Measurements from ENCODE around the gene C16orf46. TPM values are rescaled to one million over a fixed set of nuclear protein-coding genes. Genes with fewer than 3 reads are reported as not detected.

The C16orf46 gene
- total and polyA plus RNA-seq, 2 of the 4 experiments (the other 2 are of a cell fraction) = 0.27 to 0.72 TPM

DNA sequence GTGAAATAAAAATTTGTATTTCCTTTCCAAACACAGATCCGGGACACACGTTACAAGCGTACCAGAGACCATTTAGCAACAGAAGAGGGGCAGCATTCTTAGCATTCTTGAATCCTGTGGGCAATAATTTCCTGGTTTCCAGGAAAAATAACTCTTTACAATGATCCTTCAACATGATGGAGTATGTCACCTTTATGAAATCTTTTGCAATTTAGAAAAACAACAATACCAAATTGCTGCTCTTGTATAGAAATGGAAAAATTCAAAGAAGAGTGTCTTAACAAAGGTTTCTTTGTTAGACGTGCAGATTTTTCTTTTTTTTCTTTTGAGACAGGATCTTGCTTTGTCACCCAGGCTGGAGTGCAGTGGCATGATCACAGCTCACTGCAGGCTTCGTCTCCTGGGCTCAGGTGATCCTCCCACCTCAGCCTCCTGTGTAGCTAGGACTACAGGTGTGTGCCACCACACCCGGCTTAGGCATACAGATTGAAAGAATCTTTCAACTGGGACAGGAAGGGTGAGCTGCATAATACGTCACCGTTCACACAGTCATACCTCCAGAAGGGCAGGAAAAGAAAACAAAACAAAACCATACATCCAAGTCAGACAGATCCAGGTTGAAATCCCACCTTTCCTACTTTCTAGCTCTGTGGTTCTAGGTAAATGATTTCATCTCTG lies 29.9 kb upstream of the C16orf46 start:
- ChIA-PET CTCF (no interaction called here), POLR2A (ENCODE audit: unreplicated experiment) (no interaction called here)
- H3K4me3 ChIP-seq (ENCODE audit: insufficient read depth, low read depth, low read length) = no peak overlapping the region
- no peaks in the 10 kb centered on the region for H4K20me1 ChIP-seq (ENCODE audit: insufficient read depth, low read length)
- H3K36me3 ChIP-seq (ENCODE audit: control insufficient read depth, insufficient read depth, low read length) = no peaks in the 10 kb centered on the region
- no peaks in the 10 kb centered on the region; the same call in none of the 2 replicates for H3K27me3 ChIP-seq (ENCODE audit: control insufficient read depth, insufficient read depth, low read length)
- no peak overlapping the region for H3K4ac ChIP-seq (ENCODE audit: low read depth, low read length)
- H2BK120ac ChIP-seq (ENCODE audit: low read depth, low read length) = no peak overlapping the region
- no peak overlapping the region for H3K9ac ChIP-seq (ENCODE audit: low read depth, low read length)
- H3K79me1 ChIP-seq (ENCODE audit: low read depth in 1 of 2, low read length in 2 of 2) = no peaks in the 10 kb centered on the region
- DNase-seq (no peak), ATAC-seq (ENCODE audit: low read depth) (no peak)
- H2AK5ac ChIP-seq (ENCODE audit: low read depth, low read length) = no peak overlapping the region
- dilution Hi-C loops (cut with HindIII; ENCODE audit: low sequenced_read_pairs, unreplicated experiment) = no loop called here
- no peak overlapping the region for H3K23ac ChIP-seq (ENCODE audit: low read depth, low read length)
- no TSS peak for BruUV-seq (replicated peaks)
- no peaks in the 10 kb centered on the region for H3K9me3 ChIP-seq (ENCODE audit: control insufficient read depth, insufficient read depth, low read length)
- no peak overlapping the region for H3K27ac ChIP-seq (ENCODE audit: insufficient read depth, low read length)
- WGBS, 2 experiments (ENCODE audit: extremely low coverage in 2 of 2, insufficient read length in 1 of 2) = 67% methylated on average over 1 of the region's 8 CpGs; no CpG with 5 or more reads in 1 of the 2 experiments
- no peak overlapping the region for H2BK15ac ChIP-seq (ENCODE audit: low read depth, low read length)
- TF ChIP-seq NFE2L2 (IDR thresholded peaks at IDR 0.05; ENCODE audit: low read depth, low read length) = no peak
- TF ChIP-seq MAZ (IDR thresholded peaks at IDR 0.05; ENCODE audit: borderline replicate concordance, low read depth, low read length) = no peak
- TF ChIP-seq, protein P1, sequence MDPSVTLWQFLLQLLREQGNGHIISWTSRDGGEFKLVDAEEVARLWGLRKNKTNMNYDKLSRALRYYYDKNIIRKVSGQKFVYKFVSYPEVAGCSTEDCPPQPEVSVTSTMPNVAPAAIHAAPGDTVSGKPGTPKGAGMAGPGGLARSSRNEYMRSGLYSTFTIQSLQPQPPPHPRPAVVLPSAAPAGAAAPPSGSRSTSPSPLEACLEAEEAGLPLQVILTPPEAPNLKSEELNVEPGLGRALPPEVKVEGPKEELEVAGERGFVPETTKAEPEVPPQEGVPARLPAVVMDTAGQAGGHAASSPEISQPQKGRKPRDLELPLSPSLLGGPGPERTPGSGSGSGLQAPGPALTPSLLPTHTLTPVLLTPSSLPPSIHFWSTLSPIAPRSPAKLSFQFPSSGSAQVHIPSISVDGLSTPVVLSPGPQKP (IDR thresholded peaks at IDR 0.05; ENCODE audit: borderline replicate concordance, low read depth, low read length) = no peak
- TF ChIP-seq POLR2A (IDR thresholded peaks at IDR 0.05; ENCODE audit: low read depth, low read length) = no peak
- TF ChIP-seq, protein P2, sequence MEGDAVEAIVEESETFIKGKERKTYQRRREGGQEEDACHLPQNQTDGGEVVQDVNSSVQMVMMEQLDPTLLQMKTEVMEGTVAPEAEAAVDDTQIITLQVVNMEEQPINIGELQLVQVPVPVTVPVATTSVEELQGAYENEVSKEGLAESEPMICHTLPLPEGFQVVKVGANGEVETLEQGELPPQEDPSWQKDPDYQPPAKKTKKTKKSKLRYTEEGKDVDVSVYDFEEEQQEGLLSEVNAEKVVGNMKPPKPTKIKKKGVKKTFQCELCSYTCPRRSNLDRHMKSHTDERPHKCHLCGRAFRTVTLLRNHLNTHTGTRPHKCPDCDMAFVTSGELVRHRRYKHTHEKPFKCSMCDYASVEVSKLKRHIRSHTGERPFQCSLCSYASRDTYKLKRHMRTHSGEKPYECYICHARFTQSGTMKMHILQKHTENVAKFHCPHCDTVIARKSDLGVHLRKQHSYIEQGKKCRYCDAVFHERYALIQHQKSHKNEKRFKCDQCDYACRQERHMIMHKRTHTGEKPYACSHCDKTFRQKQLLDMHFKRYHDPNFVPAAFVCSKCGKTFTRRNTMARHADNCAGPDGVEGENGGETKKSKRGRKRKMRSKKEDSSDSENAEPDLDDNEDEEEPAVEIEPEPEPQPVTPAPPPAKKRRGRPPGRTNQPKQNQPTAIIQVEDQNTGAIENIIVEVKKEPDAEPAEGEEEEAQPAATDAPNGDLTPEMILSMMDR (conservative IDR thresholded peaks at IDR 0.05; ENCODE audit: low read depth, low read length) = no peak
- no peak for TF ChIP-seq CHD1 (IDR thresholded peaks at IDR 0.05; ENCODE audit: low read depth, low read length)
- no peak for TF ChIP-seq SMC3 (IDR thresholded peaks at IDR 0.05; ENCODE audit: low read depth, low read length)
- TF ChIP-seq CEBPB (IDR thresholded peaks at IDR 0.05; ENCODE audit: low read depth, low read length) = no peak
- no peak for TF ChIP-seq BHLHE40 (IDR thresholded peaks at IDR 0.05; ENCODE audit: low read depth, low read length)
- TF ChIP-seq RCOR1 (IDR thresholded peaks at IDR 0.05; ENCODE audit: insufficient replicate concordance, low read length) = no peak
- no peak for TF ChIP-seq RFX5 (IDR thresholded peaks at IDR 0.05; ENCODE audit: low read depth, low read length)
- TF ChIP-seq RAD21 (IDR thresholded peaks at IDR 0.05; ENCODE audit: low read length) = no peak
- no peak for TF ChIP-seq FOS (IDR thresholded peaks at IDR 0.05; ENCODE audit: low read depth, low read length)
- TF ChIP-seq MXI1 (IDR thresholded peaks at IDR 0.05; ENCODE audit: borderline replicate concordance, low read depth, low read length) = no peak
- no peak for TF ChIP-seq MAFK (IDR thresholded peaks at IDR 0.05; ENCODE audit: low read depth, low read length)
- TF ChIP-seq, protein P3, sequence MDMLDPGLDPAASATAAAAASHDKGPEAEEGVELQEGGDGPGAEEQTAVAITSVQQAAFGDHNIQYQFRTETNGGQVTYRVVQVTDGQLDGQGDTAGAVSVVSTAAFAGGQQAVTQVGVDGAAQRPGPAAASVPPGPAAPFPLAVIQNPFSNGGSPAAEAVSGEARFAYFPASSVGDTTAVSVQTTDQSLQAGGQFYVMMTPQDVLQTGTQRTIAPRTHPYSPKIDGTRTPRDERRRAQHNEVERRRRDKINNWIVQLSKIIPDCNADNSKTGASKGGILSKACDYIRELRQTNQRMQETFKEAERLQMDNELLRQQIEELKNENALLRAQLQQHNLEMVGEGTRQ (IDR thresholded peaks at IDR 0.05; ENCODE audit: low read depth, low read length) = no peak
- H3K56ac ChIP-seq (ENCODE audit: extremely low read depth, insufficient read depth, low read length) = no peak overlapping the region
- H3K14ac ChIP-seq (replicated peaks; ENCODE audit: low read depth, low read length) = no peak overlapping the region
- H2AK9ac ChIP-seq (replicated peaks; ENCODE audit: low read depth, low read length, poor library complexity) = no peak overlapping the region
- H3K18ac ChIP-seq (ENCODE audit: low read depth, low read length) = no peak overlapping the region
- no peak overlapping the region for H4K5ac ChIP-seq (ENCODE audit: low read depth, low read length)
- no peak overlapping the region for H2BK20ac ChIP-seq (ENCODE audit: low read depth, low read length)
- H2BK5ac ChIP-seq (ENCODE audit: low read depth, low read length, poor library complexity, severe bottlenecking) = no peak overlapping the region
- no peak overlapping the region for H4K8ac ChIP-seq (ENCODE audit: low read depth in 2 of 2, low read length in 2 of 2)
- no peaks in the 10 kb centered on the region for H3K4me1 ChIP-seq (ENCODE audit: control insufficient read depth, insufficient read depth, low read length)
- H4K91ac ChIP-seq (ENCODE audit: insufficient read depth, low read depth, low read length) = no peak overlapping the region
- intact Hi-C loops (cut with micrococcal nuclease) = no loop called here
- H3K9me1 ChIP-seq (ENCODE audit: insufficient read depth, low read length) = no peaks in the 10 kb centered on the region
- H3K4me2 ChIP-seq (ENCODE audit: low read depth, low read length) = no peak overlapping the region
- H2AFZ ChIP-seq (replicated peaks; ENCODE audit: low read length, poor library complexity) = no peak overlapping the region
- in situ Hi-C loops (cut with MboI; ENCODE audit: low sequenced_read_pairs) = no loop called here
